SK-N-SH treated with all-trans-retinoic acid at 6 μM for 48 hours (cell line): ENCODE measurements around the gene SUSD3.
A peak's percentile ranks its signal among the peaks of the same experiment; 100 is the strongest.

Experiments used
- ATAC-seq: fragments of 200-7000 bp; cut with Tn5 transposase; 3 replicates; pipeline ENCODE4 v1.9.1; 2020; ENCODE audit warnings: mild to moderate bottlenecking, moderate library complexity
- ARNTL ChIP-seq: fragments of 450-650 bp; formaldehyde crosslinking; IDR thresholded peaks from 2 replicates; pipeline ENCODE4 v1.5.0; 2020; ENCODE audit warnings: low read depth, mild to moderate bottlenecking, moderate library complexity, borderline replicate concordance
- BACH2 ChIP-seq: fragments of 250-450 bp; sonication (Bioruptor Pico); IDR thresholded peaks from 2 replicates; pipeline ENCODE4 v1.9.0; 2021; ENCODE audit warnings: mild to moderate bottlenecking, borderline replicate concordance
- CREB5 ChIP-seq: fragments of 250-450 bp; sonication (Bioruptor Pico); IDR thresholded peaks from 2 replicates; pipeline ENCODE4 v1.5.1; 2020; ENCODE audit warnings: low read depth, mild to moderate bottlenecking, moderate library complexity
- CSDC2 ChIP-seq: fragments of 250-450 bp; sonication (Bioruptor Pico); IDR thresholded peaks from 2 replicates; pipeline ENCODE4 v1.5.0; 2020; ENCODE audit warnings: mild to moderate bottlenecking, moderate library complexity
- CSRNP3 ChIP-seq: fragments of 250-450 bp; sonication (Bioruptor Pico); IDR thresholded peaks from 2 replicates; pipeline ENCODE4 v1.5.1; 2021; ENCODE audit warnings: mild to moderate bottlenecking, moderate library complexity
- ESRRG ChIP-seq: fragments of 250-450 bp; sonication (Bioruptor Pico); IDR thresholded peaks from 2 replicates; pipeline ENCODE4 v1.6.1; 2021; ENCODE audit warnings: mild to moderate bottlenecking
- GLIS3 ChIP-seq: fragments of 250-450 bp; sonication (Bioruptor Pico); IDR thresholded peaks from 2 replicates; pipeline ENCODE4 v1.5.0; 2020; ENCODE audit warnings: mild to moderate bottlenecking, moderate library complexity
- ISL1 ChIP-seq: fragments of 250-450 bp; sonication (Bioruptor Pico); IDR thresholded peaks from 2 replicates; pipeline ENCODE4 v2.1.2; 2022; ENCODE audit warnings: mild to moderate bottlenecking, moderate library complexity
- OSR1 ChIP-seq: fragments of 250-450 bp; sonication (Bioruptor Pico); IDR thresholded peaks from 2 replicates; pipeline ENCODE4 v1.8.0; 2022; ENCODE audit warnings: moderate library complexity, mild to moderate bottlenecking, inconsistent platforms
- POU6F1 ChIP-seq: fragments of 250-450 bp; sonication (Bioruptor Pico); IDR thresholded peaks from 2 replicates; pipeline ENCODE4 v1.8.0; 2021; ENCODE audit warnings: low read depth, mild to moderate bottlenecking, moderate library complexity, borderline replicate concordance
- RARB ChIP-seq: fragments of 250-450 bp; sonication (Bioruptor Pico); IDR thresholded peaks from 2 replicates; pipeline ENCODE4 v1.8.0; 2021; ENCODE audit warnings: mild to moderate bottlenecking, moderate library complexity
- SNAI2 ChIP-seq: fragments of 250-450 bp; sonication (Bioruptor Pico); IDR thresholded peaks from 2 replicates; pipeline ENCODE4 v1.5.0; 2020; ENCODE audit warnings: mild to moderate bottlenecking, moderate library complexity
- TCF4 ChIP-seq: fragments of 250-450 bp; sonication (Bioruptor Pico); IDR thresholded peaks from 2 replicates; pipeline ENCODE4 v1.8.0; 2021; ENCODE audit warnings: mild to moderate bottlenecking, moderate library complexity, borderline replicate concordance
- TOX ChIP-seq: fragments of 250-450 bp; sonication (Bioruptor Pico); IDR thresholded peaks from 2 replicates; pipeline ENCODE4 v1.8.0; 2021; ENCODE audit warnings: mild to moderate bottlenecking, moderate library complexity, borderline replicate concordance
- TSHZ2 ChIP-seq: fragments of 250-450 bp; sonication (Bioruptor Pico); IDR thresholded peaks from 2 replicates; pipeline ENCODE4 v1.5.0; 2020; ENCODE audit warnings: mild to moderate bottlenecking, moderate library complexity
- ZC3H10 ChIP-seq: fragments of 250-450 bp; sonication (Bioruptor Pico); IDR thresholded peaks from 2 replicates; pipeline ENCODE4 v1.5.1; 2021; ENCODE audit warnings: mild to moderate bottlenecking, moderate library complexity
- ZFP3 ChIP-seq: fragments of 250-450 bp; sonication (Bioruptor Pico); IDR thresholded peaks from 2 replicates; pipeline ENCODE4 v1.5.0; 2020; ENCODE audit warnings: mild to moderate bottlenecking, moderate library complexity
- ZFP30 ChIP-seq: fragments of 450-650 bp; formaldehyde crosslinking; IDR thresholded peaks from 2 replicates; pipeline ENCODE4 v1.5.0; 2022; ENCODE audit warnings: mild to moderate bottlenecking, moderate library complexity
- ZNF565 ChIP-seq: fragments of 450-650 bp; formaldehyde crosslinking; conservative IDR thresholded peaks from 2 replicates; pipeline ENCODE4 v1.5.0; 2020; ENCODE audit warnings: low read depth, mild to moderate bottlenecking, moderate library complexity
- ZNF70 ChIP-seq: fragments of 450-650 bp; formaldehyde crosslinking; IDR thresholded peaks from 2 replicates; pipeline ENCODE4 v1.5.0; 2020; ENCODE audit warnings: mild to moderate bottlenecking, moderate library complexity
- ZNF8 ChIP-seq: fragments of 450-650 bp; formaldehyde crosslinking; IDR thresholded peaks from 2 replicates; pipeline ENCODE4 v1.5.0; 2020; ENCODE audit warnings: mild to moderate bottlenecking, moderate library complexity

SUSD3 gene

GRCh38 chr9:93107825-93108161 lies 49.3 kb downstream of the SUSD3 start:
- no peak for ATAC-seq
- no peak for TF ChIP-seq CREB5
- TF ChIP-seq RARB (CRISPR knock-in tag), result no peak
- no peak for TF ChIP-seq ZNF70
- no peak for TF ChIP-seq TOX (CRISPR knock-in tag)
- TF ChIP-seq CSDC2 (CRISPR knock-in tag), result no peak
- TF ChIP-seq POU6F1 (CRISPR knock-in tag), result no peak
- no peak for TF ChIP-seq OSR1 (CRISPR knock-in tag)

GRCh38 chr9:93108291-93109041 lies 50.0 kb downstream of the SUSD3 start:
- TF ChIP-seq ESRRG, result no peak
- no peak for TF ChIP-seq SNAI2 (CRISPR knock-in tag)
- TF ChIP-seq TOX (CRISPR knock-in tag), result no peak
- no peak for TF ChIP-seq GLIS3 (CRISPR knock-in tag)
- peak; percentile 14; the same call in 2 of the 3 replicates for ATAC-seq

GRCh38 chr9:93110311-93110855 lies 51.9 kb downstream of the SUSD3 start:
- no peak for TF ChIP-seq ZNF70
- TF ChIP-seq ZNF565 (CRISPR knock-in tag), result no peak
- TF ChIP-seq ZC3H10 (CRISPR knock-in tag), result no peak
- no peak for TF ChIP-seq ISL1
- no peak for TF ChIP-seq TSHZ2
- no peak for TF ChIP-seq RARB (CRISPR knock-in tag)
- no peak for TF ChIP-seq CSDC2 (CRISPR knock-in tag)
- TF ChIP-seq ZFP3 (CRISPR knock-in tag), result no peak
- TF ChIP-seq OSR1 (CRISPR knock-in tag), result no peak
- TF ChIP-seq BACH2 (CRISPR knock-in tag), result no peak
- TF ChIP-seq POU6F1 (CRISPR knock-in tag), result no peak
- TF ChIP-seq ZFP30 (CRISPR knock-in tag), result no peak
- TF ChIP-seq ARNTL (CRISPR knock-in tag), result no peak
- no peak for TF ChIP-seq CREB5
- TF ChIP-seq TOX (CRISPR knock-in tag), result no peak
- no peak for TF ChIP-seq CSRNP3 (CRISPR knock-in tag)
- TF ChIP-seq ESRRG, result no peak
- no peak for TF ChIP-seq ZNF8
- TF ChIP-seq TCF4 (CRISPR knock-in tag), result no peak
- TF ChIP-seq SNAI2 (CRISPR knock-in tag), result no peak
- TF ChIP-seq, all 23 proteins: peak for 0
- no peak for ATAC-seq
